Nephron progenitor cell (in vitro differentiated cells): ENCODE data around the gene CEP164.

ENCODE experiments used
- DNase-seq: peaks from one replicate; pipeline ENCODE4 v3.0.0; 2021
- H3K27ac Mint-ChIP-seq: 2 replicates; pipeline ENCODE4 v1.8.0; 2021; ENCODE audit warnings: mild to moderate bottlenecking, moderate library complexity, mixed read lengths
- H3K27me3 Mint-ChIP-seq: 2 replicates; pipeline ENCODE4 v1.8.0; 2021; ENCODE audit warnings: mild to moderate bottlenecking, low read depth, mixed read lengths; ENCODE audit not compliant: poor library complexity
- H3K36me3 Mint-ChIP-seq: 2 replicates; pipeline ENCODE4 v1.8.0; 2021; ENCODE audit warnings: low read depth, mixed read lengths
- H3K4me1 Mint-ChIP-seq: 2 replicates; pipeline ENCODE4 v1.8.0; 2021; ENCODE audit warnings: mixed read lengths
- H3K4me3 Mint-ChIP-seq: 2 replicates; pipeline ENCODE4 v1.8.0; 2021; ENCODE audit warnings: mild to moderate bottlenecking, moderate library complexity, mixed read lengths
- H3K9me3 Mint-ChIP-seq: 2 replicates; pipeline ENCODE4 v1.8.0; 2021; ENCODE audit warnings: mild to moderate bottlenecking, moderate library complexity, mixed read lengths
- TF ChIP-seq, protein P1 (sequence below): fragments of 200-600 bp; sonication (generic); IDR thresholded peaks from 2 replicates; pipeline ENCODE4 v1.5.0; 2021; ENCODE audit warnings: antibody characterized with exemption

Gene CEP164

GRCh38 chr11:117282956-117283355, 44.7 kb upstream of the CEP164 start:
- no peaks in the 10 kb centered on the region for H3K27me3 Mint-ChIP-seq
- no peaks in the 10 kb centered on the region for H3K9me3 Mint-ChIP-seq
- no peak overlapping the region for H3K4me3 Mint-ChIP-seq
- no peak overlapping the region for H3K27ac Mint-ChIP-seq
- peaks cover 69% of the 10 kb centered on the region for H3K36me3 Mint-ChIP-seq
- H3K4me1 Mint-ChIP-seq = no peaks in the 10 kb centered on the region
- no peak for DNase-seq
- TF ChIP-seq, protein P1, sequence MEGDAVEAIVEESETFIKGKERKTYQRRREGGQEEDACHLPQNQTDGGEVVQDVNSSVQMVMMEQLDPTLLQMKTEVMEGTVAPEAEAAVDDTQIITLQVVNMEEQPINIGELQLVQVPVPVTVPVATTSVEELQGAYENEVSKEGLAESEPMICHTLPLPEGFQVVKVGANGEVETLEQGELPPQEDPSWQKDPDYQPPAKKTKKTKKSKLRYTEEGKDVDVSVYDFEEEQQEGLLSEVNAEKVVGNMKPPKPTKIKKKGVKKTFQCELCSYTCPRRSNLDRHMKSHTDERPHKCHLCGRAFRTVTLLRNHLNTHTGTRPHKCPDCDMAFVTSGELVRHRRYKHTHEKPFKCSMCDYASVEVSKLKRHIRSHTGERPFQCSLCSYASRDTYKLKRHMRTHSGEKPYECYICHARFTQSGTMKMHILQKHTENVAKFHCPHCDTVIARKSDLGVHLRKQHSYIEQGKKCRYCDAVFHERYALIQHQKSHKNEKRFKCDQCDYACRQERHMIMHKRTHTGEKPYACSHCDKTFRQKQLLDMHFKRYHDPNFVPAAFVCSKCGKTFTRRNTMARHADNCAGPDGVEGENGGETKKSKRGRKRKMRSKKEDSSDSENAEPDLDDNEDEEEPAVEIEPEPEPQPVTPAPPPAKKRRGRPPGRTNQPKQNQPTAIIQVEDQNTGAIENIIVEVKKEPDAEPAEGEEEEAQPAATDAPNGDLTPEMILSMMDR = no peak

DNA sequence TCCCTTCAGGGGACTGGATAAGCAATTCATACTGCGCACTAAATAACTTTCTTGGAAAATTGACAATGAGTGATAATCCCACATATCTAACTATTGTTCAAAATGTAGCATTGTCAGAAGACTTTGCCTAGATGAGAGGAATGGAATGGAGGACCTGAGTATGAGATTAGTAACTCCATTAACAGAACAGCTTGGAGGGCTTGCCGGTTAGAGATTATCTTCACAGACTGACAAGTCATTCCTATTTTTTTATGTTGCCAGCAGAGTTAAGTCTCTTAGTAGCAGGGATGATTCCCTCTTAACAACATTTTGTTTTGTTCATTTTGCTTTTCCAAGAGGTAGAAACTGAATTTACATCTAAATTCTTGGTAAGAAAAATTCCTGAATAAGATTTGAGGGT, 43.6 kb upstream of the CEP164 start:
- no peak overlapping the region for H3K4me3 Mint-ChIP-seq
- no peaks in the 10 kb centered on the region for H3K9me3 Mint-ChIP-seq
- peaks cover 77% of the 10 kb centered on the region for H3K36me3 Mint-ChIP-seq
- no peak overlapping the region for H3K27ac Mint-ChIP-seq
- H3K27me3 Mint-ChIP-seq = no peaks in the 10 kb centered on the region
- no peaks in the 10 kb centered on the region for H3K4me1 Mint-ChIP-seq
- DNase-seq = no peak
- TF ChIP-seq, protein P1 = no peak

DNA sequence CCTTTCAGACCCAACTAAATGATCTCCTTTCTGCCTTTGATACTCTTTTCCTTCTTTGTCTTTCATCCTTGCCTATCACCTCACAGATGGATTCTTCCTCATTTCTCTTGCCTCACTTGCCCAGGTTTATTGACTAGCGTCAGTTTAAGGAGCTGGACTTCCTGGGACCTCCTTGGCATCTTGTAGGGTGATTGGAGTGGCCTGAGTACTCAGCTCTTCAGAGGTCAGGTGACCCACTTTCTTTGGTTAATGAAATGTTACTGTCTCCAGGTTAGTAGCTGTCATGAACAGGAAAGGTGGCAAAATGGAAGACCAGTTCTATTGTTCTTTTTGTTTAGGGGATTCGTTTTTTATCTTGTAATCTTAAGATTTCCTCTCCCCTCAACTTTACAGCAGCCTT, 41.1 kb upstream of the CEP164 start:
- no peak overlapping the region for H3K4me3 Mint-ChIP-seq
- H3K9me3 Mint-ChIP-seq = no peaks in the 10 kb centered on the region
- H3K36me3 Mint-ChIP-seq = peaks cover 81% of the 10 kb centered on the region
- no peak for DNase-seq
- H3K27ac Mint-ChIP-seq = peak overlapping the region; percentile 0
- H3K4me1 Mint-ChIP-seq = no peaks in the 10 kb centered on the region
- no peaks in the 10 kb centered on the region for H3K27me3 Mint-ChIP-seq
- TF ChIP-seq, protein P1 = no peak

GRCh38 chr11:117287668-117288067, 40.0 kb upstream of the CEP164 start:
- Mint-ChIP-seq H3K27ac (no peak overlapping the region), H3K9me3 (no peaks in the 10 kb centered on the region), H3K4me1 (no peaks in the 10 kb centered on the region), H3K4me3 (no peak overlapping the region), H3K27me3 (no peaks in the 10 kb centered on the region), H3K36me3 (peaks cover 81% of the 10 kb centered on the region)
- TF ChIP-seq, protein P1 = no peak
- DNase-seq = no peak

DNA sequence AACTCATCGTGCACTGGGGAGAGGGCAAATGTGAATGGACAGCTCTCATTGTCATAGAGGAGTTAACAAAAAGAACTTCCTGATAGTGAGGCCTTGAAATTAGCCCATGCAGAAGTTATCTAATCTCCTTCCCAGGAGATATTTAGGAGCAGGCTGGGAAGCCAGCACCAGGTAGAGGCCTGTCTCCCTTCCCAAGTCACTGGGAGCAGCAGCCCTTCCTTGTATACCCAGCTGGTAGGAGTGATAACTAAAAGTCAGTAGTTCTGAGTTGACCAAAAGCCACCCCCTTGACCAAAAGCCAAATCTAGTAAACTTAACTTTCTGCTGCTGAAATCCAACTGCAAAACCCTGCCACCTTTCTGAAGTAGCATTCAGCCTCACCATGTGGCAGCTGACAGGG, 37.9 kb upstream of the CEP164 start:
- Mint-ChIP-seq H3K4me1 (no peaks in the 10 kb centered on the region), H3K27ac (peak overlapping the region; percentile 56), H3K4me3 (no peak overlapping the region), H3K9me3 (no peaks in the 10 kb centered on the region), H3K36me3 (peaks cover 82% of the 10 kb centered on the region), H3K27me3 (no peaks in the 10 kb centered on the region)
- no peak for DNase-seq
- TF ChIP-seq, protein P1 = no peak

DNA sequence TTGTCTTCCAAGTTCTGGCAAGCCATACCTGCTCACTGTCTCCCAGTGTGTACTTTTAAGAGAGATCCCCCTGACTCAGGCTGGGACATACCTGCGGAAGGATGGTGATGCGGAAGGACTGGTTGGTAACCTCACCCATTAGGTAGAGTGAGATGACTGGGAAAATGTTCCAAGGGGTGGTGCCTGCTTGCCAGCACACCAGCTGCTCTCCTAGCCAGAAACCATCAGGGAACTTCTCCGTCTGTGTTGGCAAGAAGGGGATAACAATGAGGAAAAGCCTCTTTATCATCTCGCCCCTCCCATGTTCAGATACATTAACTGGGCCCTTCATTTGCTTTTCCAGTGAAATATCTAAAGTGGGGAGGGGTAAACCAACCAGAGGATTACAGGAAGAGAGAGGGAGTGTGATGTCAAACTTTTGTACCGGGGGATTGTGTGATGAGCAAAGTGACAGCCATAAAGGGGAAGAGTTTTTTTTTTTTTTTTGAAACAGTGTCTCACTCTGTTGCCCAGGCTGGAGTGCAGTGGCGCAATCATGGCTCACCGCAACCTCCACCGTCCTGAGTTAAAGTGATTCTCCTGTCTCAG, 36.8 kb upstream of the CEP164 start, which contains the start of gene BACE1-AS:
Gene BACE1-AS, plus strand, starts transcription at position 538 of the 588 bp plus-strand sequence.
- H3K27ac Mint-ChIP-seq = peak within 1 kb of the TSS; percentile 56
- H3K9me3 Mint-ChIP-seq = no peaks in the 10 kb centered on the region
- no peaks in the 10 kb centered on the region for H3K27me3 Mint-ChIP-seq
- H3K4me3 Mint-ChIP-seq = no peak within 1 kb of the TSS
- no peak for DNase-seq
- H3K4me1 Mint-ChIP-seq = no peaks in the 10 kb centered on the region
- peaks cover 75% of the 10 kb centered on the region for H3K36me3 Mint-ChIP-seq
- TF ChIP-seq, protein P1 = no peak
